HepG2 (cell line): ENCODE data around the gene PFKM. TPM values are rescaled to one million over a fixed set of nuclear protein-coding genes. Genes with fewer than 3 reads are reported as not detected.

Source experiments
- ATAC-seq: fragments of 200-7000 bp; cut with Tn5 transposase; 3 replicates; pipeline ENCODE4 v1.9.1; 2020; ENCODE audit warnings: mild to moderate bottlenecking, moderate library complexity
- BruUV-seq: library from RNA; stranded (reverse); fragments of 400-500 nt; replicated peaks from 2 replicates; lab custom pipeline; 2021; lab: Mats Ljungman, UMichigan
- CTCF ChIA-PET: fragments of 300-600 bp; formaldehyde crosslinking; extraction: SDS; loops from one replicate; lab custom pipeline; 2021; ENCODE audit warnings: low total read pairs, inconsistent platforms, low intra/inter-chr PET ratio; lab: Yijun Ruan, JAX
- POLR2A ChIA-PET: fragments of 350-600 bp; sonication (Branson Sonifier 250); formaldehyde crosslinking; loops from one replicate; lab custom pipeline; 2020; ENCODE audit warnings: antibody characterized with exemption, inconsistent platforms; lab: Yijun Ruan, JAX
- DNase-seq: peaks from one replicate; pipeline ENCODE4 v3.0.0-alpha.2; 2015; ENCODE audit warnings: low spot score
- FAIRE-seq: peaks from 3 replicates; lab custom pipeline; 2011; peaks lifted over from hg19 to GRCh38; lab: Jason Lieb, UNC
- H2AFZ ChIP-seq: one replicate; pipeline ENCODE4 v1.6.1; 2011; ENCODE audit warnings: low read length, inconsistent platforms
- H3K27ac ChIP-seq: fragments of 300-600 bp; 3 replicates; pipeline ENCODE4 v1.8.0; 2011; ENCODE audit warnings: mixed run types, mild to moderate bottlenecking, mixed read lengths, low read length, inconsistent platforms; ENCODE audit not compliant: insufficient read depth; ENCODE audit errors: extremely low read length
- H3K27me3 ChIP-seq, 2 experiments: fragments of 200-600 bp in 1 of 2; 2 replicates in 1 of 2; 3 replicates in 1 of 2; pipeline versions ENCODE4 v1.6.0 to v1.8.0; 2011; ENCODE audit warnings: low read length in 2 of 2, mild to moderate bottlenecking in 2 of 2, moderate library complexity in 2 of 2, inconsistent platforms in 1 of 2; ENCODE audit not compliant: insufficient read depth in 2 of 2, control insufficient read depth in 1 of 2
- H3K36me3 ChIP-seq, 2 experiments: fragments of 200-600 bp in 1 of 2; replicated peaks in 1 of 2; 2 replicates in 1 of 2; 3 replicates in 1 of 2; pipeline versions ENCODE4 v1.5.1 to v1.8.0; 2011; ENCODE audit warnings: low read length in 2 of 2, inconsistent platforms in 1 of 2; ENCODE audit not compliant: insufficient read depth in 2 of 2, control insufficient read depth in 1 of 2
- H3K4me1 ChIP-seq: 2 replicates; pipeline ENCODE4 v1.5.1; 2012; ENCODE audit warnings: low read length, inconsistent platforms; ENCODE audit not compliant: insufficient read depth
- H3K4me2 ChIP-seq: 2 replicates; pipeline ENCODE4 v1.6.0; 2011; ENCODE audit warnings: low read depth, low read length, inconsistent platforms
- H3K4me3 ChIP-seq, 3 experiments: fragments of 200-600 bp in 1 of 3; sonication (generic), shearing (Covaris generic) in 1 of 3; replicated peaks in 1 of 3; 2 replicates each; pipeline ENCODE4 v1.5.1; 2011 to 2016; ENCODE audit warnings: low read length in 3 of 3, inconsistent platforms in 2 of 3, low read depth in 2 of 3, mild to moderate bottlenecking in 2 of 3, control low read depth in 1 of 3, mixed read lengths in 1 of 3; ENCODE audit not compliant: insufficient read depth in 1 of 3
- H3K79me2 ChIP-seq: one replicate; pipeline ENCODE4 v1.6.1; 2011; ENCODE audit warnings: low read length, inconsistent platforms; ENCODE audit not compliant: insufficient read depth
- H3K9ac ChIP-seq: 2 replicates; pipeline ENCODE4 v1.6.0; 2011; ENCODE audit warnings: mild to moderate bottlenecking, low read depth, low read length, inconsistent platforms; ENCODE audit not compliant: insufficient read depth
- H3K9me3 ChIP-seq: 2 replicates; pipeline ENCODE4 v1.5.1; 2012; ENCODE audit warnings: mild to moderate bottlenecking, low read length
- H4K20me1 ChIP-seq: 2 replicates; pipeline ENCODE4 v1.6.0; 2011; ENCODE audit warnings: inconsistent platforms, mild to moderate bottlenecking, low read length, moderate library complexity; ENCODE audit not compliant: insufficient read depth
- AGO1 ChIP-seq: fragments of 200-400 bp; formaldehyde crosslinking; IDR thresholded peaks from 2 replicates; pipeline ENCODE4 v1.6.1; 2017; ENCODE audit warnings: mild to moderate bottlenecking, low read depth, low read length, moderate library complexity; ENCODE audit not compliant: poor library complexity, severe bottlenecking
- BRCA1 ChIP-seq: sonication (generic); formaldehyde crosslinking; IDR thresholded peaks from 2 replicates; pipeline ENCODE4 v1.4.0; 2020; ENCODE audit warnings: missing genetic modification reagents
- CENPT ChIP-seq: sonication (generic); formaldehyde crosslinking; IDR thresholded peaks from 2 replicates; pipeline ENCODE4 v1.8.0; 2022; ENCODE audit warnings: low read depth, mild to moderate bottlenecking, moderate library complexity, missing genetic modification reagents
- JUNB ChIP-seq: sonication (generic); formaldehyde crosslinking; IDR thresholded peaks from 2 replicates; pipeline ENCODE4 v1.8.0; 2022; ENCODE audit warnings: missing genetic modification reagents, mild to moderate bottlenecking, borderline replicate concordance
- LBX2 ChIP-seq: sonication (generic); formaldehyde crosslinking; IDR thresholded peaks from 2 replicates; pipeline ENCODE4 v1.5.0; 2020; ENCODE audit warnings: missing genetic modification reagents, mild to moderate bottlenecking, borderline replicate concordance
- MXD4 ChIP-seq: IDR thresholded peaks from 2 replicates; pipeline ENCODE4 v1.6.1; 2016; ENCODE audit warnings: mild to moderate bottlenecking, missing biosample characterization, missing genetic modification reagents
- PATZ1 ChIP-seq: sonication (generic); formaldehyde crosslinking; IDR thresholded peaks from 2 replicates; pipeline ENCODE4 v1.4.0; 2020; ENCODE audit warnings: missing genetic modification reagents
- RFX1 ChIP-seq: fragments of 450-650 bp; IDR thresholded peaks from 2 replicates; pipeline ENCODE4 v1.6.1; 2017
- RFX3 ChIP-seq: IDR thresholded peaks from 2 replicates; pipeline ENCODE4 v1.6.1; 2016; ENCODE audit warnings: missing biosample characterization, missing genetic modification reagents
- RORA ChIP-seq: sonication (generic); formaldehyde crosslinking; IDR thresholded peaks from 2 replicates; pipeline ENCODE4 v1.5.0; 2020; ENCODE audit warnings: mild to moderate bottlenecking, missing genetic modification reagents, moderate library complexity
- SIX1 ChIP-seq: sonication (generic); formaldehyde crosslinking; IDR thresholded peaks from 2 replicates; pipeline ENCODE4 v1.4.0; 2020; ENCODE audit warnings: missing genetic modification reagents, borderline replicate concordance
- SOX5 ChIP-seq: IDR thresholded peaks from 2 replicates; pipeline ENCODE4 v1.6.1; 2016; ENCODE audit warnings: borderline replicate concordance
- ZNF530 ChIP-seq: sonication (generic); formaldehyde crosslinking; IDR thresholded peaks from 2 replicates; pipeline ENCODE4 v1.5.0; 2020; ENCODE audit warnings: low read depth, mild to moderate bottlenecking, missing genetic modification reagents
- ZNF781 ChIP-seq: sonication (generic); formaldehyde crosslinking; IDR thresholded peaks from 2 replicates; pipeline ENCODE4 v1.5.1; 2020; ENCODE audit warnings: borderline replicate concordance, mild to moderate bottlenecking, missing genetic modification reagents; ENCODE audit errors: not compliant biosample characterization
- WGBS: methylation state at CpG from one replicate; pipeline ENCODE4 v1.1.6; 2017; ENCODE audit warnings: low lambda C conversion rate; 5-methylcytosine and 5-hydroxymethylcytosine counted together
- in situ Hi-C: cut with HindIII; loops from 2 replicates; pipeline ENCODE4 v1.10.0; 2017; ENCODE audit warnings: low pct_unique_long_range_greater_than_20kb; ENCODE audit not compliant: extremely low pct_ligation_motif_present
- intact Hi-C: fragments of 100-400 bp; cut with micrococcal nuclease; formaldehyde crosslinking; loops from one replicate; pipeline ENCODE4 v1.10.0; 2022; ENCODE audit not compliant: unreplicated experiment
- polyA plus RNA-seq, 8 experiments: library from polyadenylated mRNA; depleted of rRNA in 3 of 8; stranded (reverse) in 7 of 8; unstranded in 1 of 8; fragments of >200 nt; fragmentation: Illumina TruSeq in 4 of 8; extraction: Trizol in 4 of 8; gene quantifications; 2 replicates each; pipeline versions ENCODE4 v1.2.1 to v1.2.3, GENCODE V29; 2011 to 2016; ENCODE audit warnings: low read depth in 4 of 8, missing spikeins in 1 of 8, mixed read lengths in 1 of 8; ENCODE audit not compliant: insufficient read depth in 1 of 8
- total RNA-seq, 5 experiments: library from RNA; depleted of rRNA; stranded (reverse); fragments of >200 nt; fragmentation: Illumina TruSeq; extraction: Trizol; gene quantifications; 2 replicates each; pipeline ENCODE4 v1.2.3, GENCODE V29; 2016; ENCODE audit warnings: low read depth in 1 of 5

PFKM gene
- total and polyA plus RNA-seq, 2 of the 13 experiments (the other 11 are each of a cell fraction or from before 2014, with no cell fraction given) = 1.9 to 2.4 TPM

DNA sequence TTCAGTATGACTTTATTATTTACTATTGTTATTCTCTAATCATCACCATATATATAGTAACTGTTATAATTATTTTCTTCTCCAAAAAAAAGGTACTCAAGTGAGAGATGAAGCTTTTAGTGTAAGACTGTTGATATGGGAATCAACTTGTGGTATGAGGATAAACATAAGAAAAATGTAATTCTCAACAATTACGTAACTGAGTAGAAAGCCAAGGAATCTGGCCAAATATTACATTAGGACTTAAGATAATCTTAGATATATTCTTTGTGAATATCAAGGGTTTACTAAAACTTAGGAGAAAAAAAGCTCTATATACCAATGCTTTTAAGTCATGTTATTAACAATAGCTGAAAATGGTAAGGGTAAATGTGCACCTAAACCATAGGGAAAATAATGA, 26.6 kb upstream of the PFKM start:
- Histone ChIP-seq H3K4me1 (no peaks in the 10 kb centered on the region), H3K79me2 (no peaks in the 10 kb centered on the region), H3K4me3 (no peak overlapping the region), H3K36me3 (peaks cover 8 to 36% of the 10 kb centered on the region in 2 experiments), H4K20me1 (no peaks in the 10 kb centered on the region), H3K27ac (no peak overlapping the region), H3K4me2 (no peak overlapping the region), H3K9ac (no peak overlapping the region), H3K27me3 (no peaks in the 10 kb centered on the region), H2AFZ (no peak overlapping the region), H3K9me3 (no peaks in the 10 kb centered on the region)
- in situ Hi-C loops (no loop called here), intact Hi-C loops (no loop called here)
- POLR2A ChIA-PET = no interaction called here
- BruUV-seq = no TSS peak
- FAIRE-seq = no peak
- CTCF ChIA-PET = no interaction called here
- no peak for DNase-seq
- WGBS = 100% methylated on average over 1 of the region's 1 CpG
- TF ChIP-seq LBX2 (CRISPR knock-in tag) (no peak), BRCA1 (CRISPR knock-in tag) (no peak), CENPT (CRISPR knock-in tag) (no peak), SOX5 (CRISPR knock-in tag) (no peak)
- no peak for ATAC-seq

- no peak for DNase-seq
- ChIA-PET POLR2A (no interaction called here), CTCF (no interaction called here)
- H3K4me3 ChIP-seq = peak overlapping the region; percentile 85 to 95 (median 89); a peak in 5 of 6 replicates
- no peak for FAIRE-seq
- ATAC-seq = no peak
- no peaks in the 10 kb centered on the region for H3K36me3 ChIP-seq
- H3K79me2 ChIP-seq = peaks cover 35% of the 10 kb centered on the region
- intact Hi-C loops = loop anchor here (10.0 kb wide), 1 partner anchor 100 kb away; the partner anchor contains the start of gene COL2A1
- TF ChIP-seq RORA (no peak), RFX1 (no peak), SIX1 (CRISPR knock-in tag) (no peak), ZNF530 (CRISPR knock-in tag) (no peak), JUNB (CRISPR knock-in tag) (no peak), RFX3 (no peak), PATZ1 (CRISPR knock-in tag) (no peak), ZNF781 (CRISPR knock-in tag) (no peak), MXD4 (CRISPR knock-in tag) (no peak), AGO1 (no peak)
- H3K9me3 ChIP-seq = no peaks in the 10 kb centered on the region
- BruUV-seq = TSS peak; percentile 59
- H3K27me3 ChIP-seq = no peaks in the 10 kb centered on the region; a peak in 1 of 5 replicates
- no peak overlapping the region for H2AFZ ChIP-seq
- 75% methylated on average over 4 of the region's 4 CpGs for WGBS
- peaks cover 25% of the 10 kb centered on the region for H3K4me1 ChIP-seq
- H3K4me2 ChIP-seq = peak overlapping the region; percentile 84
- no peak overlapping the region for H3K27ac ChIP-seq
- peak overlapping the region; percentile 96; the same call in 1 of the 2 replicates for H3K9ac ChIP-seq
- no peaks in the 10 kb centered on the region for H4K20me1 ChIP-seq
- in situ Hi-C loops = no loop called here
Measured at GRCh38 chr12:48104531-48104930, 14.6 kb upstream of the PFKM start.
